Activated CD4-positive, alpha-beta T cell treated with anti-CD3 and anti-CD28 coated beads, Interleukin-2, amount 10 ng/mL, durations not matched to agents 24 days and 14 days (primary cell): ENCODE data around the gene CNPPD1. TPM values are rescaled to one million over a fixed set of nuclear protein-coding genes. Genes with fewer than 3 reads are reported as not detected.

Experiments
- DNase-seq: peaks from one replicate; pipeline ENCODE4 v3.0.0; 2022
- H3K27ac Mint-ChIP-seq: one replicate; pipeline ENCODE4 v1.8.0; 2022; ENCODE audit warnings: mild to moderate bottlenecking, mixed read lengths
- H3K27me3 Mint-ChIP-seq: one replicate; pipeline ENCODE4 v1.8.0; 2022; ENCODE audit warnings: mixed read lengths
- H3K36me3 Mint-ChIP-seq: one replicate; pipeline ENCODE4 v1.8.0; 2022; ENCODE audit warnings: low read depth, mild to moderate bottlenecking, mixed read lengths
- H3K4me1 Mint-ChIP-seq: one replicate; pipeline ENCODE4 v1.8.0; 2021; ENCODE audit warnings: mixed read lengths
- H3K4me3 Mint-ChIP-seq: one replicate; pipeline ENCODE4 v1.8.0; 2022; ENCODE audit warnings: mild to moderate bottlenecking, moderate library complexity, mixed read lengths
- H3K9me3 Mint-ChIP-seq: one replicate; pipeline ENCODE4 v1.8.0; 2021; ENCODE audit warnings: mixed read lengths
- intact Hi-C: fragments of 100-400 bp; cut with micrococcal nuclease; formaldehyde crosslinking; loops from one replicate; pipeline ENCODE4 v1.15.1; 2023
- total RNA-seq: library from RNA; stranded (reverse); gene quantifications from 2 replicates; pipeline ENCODE4 v1.2.3, GENCODE V29; 2022

CNPPD1 gene
- total RNA-seq, 1 donor from 2014 or later: 62.0 TPM

DNA sequence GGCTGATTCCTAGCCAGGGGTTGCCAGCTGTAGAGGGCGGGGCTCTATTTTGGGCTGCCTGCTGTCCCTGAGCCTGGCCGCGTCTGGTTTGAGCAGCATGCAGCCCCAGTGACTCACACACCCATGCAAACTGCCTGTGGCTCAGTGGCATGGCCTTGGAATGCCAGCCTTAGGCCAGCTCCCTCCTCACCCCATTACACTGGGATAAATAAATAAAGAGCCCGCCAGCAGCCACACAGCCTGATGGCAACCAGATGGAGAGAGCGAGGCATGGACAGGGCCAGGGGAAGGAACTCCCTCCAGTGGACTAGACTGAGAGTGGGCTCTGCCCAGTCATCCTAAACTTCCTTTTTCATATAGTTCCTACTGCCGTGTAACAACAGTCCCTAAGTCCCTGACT lies 34.4 kb downstream of the CNPPD1 start:
- DNase-seq: no peak
- Mint-ChIP-seq H3K4me3 (no peak overlapping the region), H3K27me3 (no peaks in the 10 kb centered on the region), H3K36me3 (peaks cover 40% of the 10 kb centered on the region), H3K27ac (no peak overlapping the region), H3K9me3 (no peaks in the 10 kb centered on the region), H3K4me1 (no peaks in the 10 kb centered on the region)
- intact Hi-C loops: no loop called here

DNA sequence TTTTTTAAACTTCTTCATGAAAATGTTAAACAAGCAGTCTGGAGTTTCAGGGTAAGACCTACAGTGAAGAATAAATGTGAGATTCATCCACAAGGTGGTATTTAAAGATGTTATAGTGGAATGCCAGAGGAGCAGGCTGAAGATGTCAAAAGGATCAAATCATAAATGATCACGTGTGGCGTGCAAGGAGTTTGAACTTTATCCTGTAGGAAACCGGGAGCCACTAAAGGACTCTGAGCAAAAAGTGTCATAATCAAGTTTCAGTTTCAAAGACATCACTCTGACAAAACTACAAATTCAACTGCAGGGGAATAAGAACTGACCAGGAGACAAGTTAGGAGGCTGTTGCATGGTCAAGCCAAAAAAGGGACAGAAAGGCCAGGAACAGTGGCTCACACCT lies 36.0 kb downstream of the CNPPD1 start:
- no peak for DNase-seq
- no peaks in the 10 kb centered on the region for H3K27me3 Mint-ChIP-seq
- no peaks in the 10 kb centered on the region for H3K4me1 Mint-ChIP-seq
- peaks cover 30% of the 10 kb centered on the region for H3K36me3 Mint-ChIP-seq
- no peaks in the 10 kb centered on the region for H3K9me3 Mint-ChIP-seq
- H3K4me3 Mint-ChIP-seq: no peak overlapping the region
- H3K27ac Mint-ChIP-seq: no peak overlapping the region
- intact Hi-C loops: no loop called here

DNA sequence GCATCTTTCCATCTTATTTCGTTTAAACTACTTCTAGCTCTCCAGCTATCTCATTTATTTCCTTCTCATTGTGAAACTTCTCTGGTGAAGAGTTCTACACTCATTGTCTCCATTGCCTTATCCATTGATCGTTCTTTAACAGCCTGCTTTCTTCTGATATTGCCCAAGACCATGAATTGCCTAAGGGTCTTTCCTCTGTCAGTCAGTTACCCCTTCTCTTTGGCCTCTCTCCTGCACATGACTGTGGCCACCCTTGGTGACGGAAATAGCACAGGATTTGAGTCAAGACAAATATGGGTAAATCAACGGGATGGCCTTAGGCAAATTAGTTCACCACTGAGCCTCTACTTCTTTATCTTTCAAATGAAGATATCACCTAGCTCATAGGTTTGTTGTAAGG lies 42.7 kb downstream of the CNPPD1 start:
- Mint-ChIP-seq H3K4me3 (no peak overlapping the region), H3K4me1 (no peaks in the 10 kb centered on the region), H3K27me3 (no peaks in the 10 kb centered on the region), H3K27ac (no peak overlapping the region), H3K36me3 (peaks cover 6% of the 10 kb centered on the region), H3K9me3 (no peaks in the 10 kb centered on the region)
- no peak for DNase-seq
- intact Hi-C loops: no loop called here

DNA sequence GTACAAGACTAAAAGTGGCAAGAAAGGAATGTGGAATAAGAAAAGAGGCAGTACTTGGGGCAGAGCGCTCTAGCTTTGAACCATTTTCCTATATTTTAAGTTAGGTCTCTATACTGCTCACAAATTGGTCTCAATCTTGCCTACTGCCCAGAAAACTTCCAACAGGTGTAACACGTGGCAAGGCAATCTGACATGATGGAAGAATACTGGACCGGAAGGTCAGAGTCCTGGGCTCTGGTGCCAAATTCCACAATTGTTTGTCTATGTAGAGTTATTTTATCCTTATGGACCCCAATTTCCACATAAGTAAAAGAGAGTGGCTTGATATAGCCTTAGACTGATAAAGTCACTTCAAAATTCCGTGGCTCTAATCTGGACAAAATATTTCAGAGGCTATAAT lies 45.0 kb downstream of the CNPPD1 start:
- intact Hi-C loops: no loop called here

DNA sequence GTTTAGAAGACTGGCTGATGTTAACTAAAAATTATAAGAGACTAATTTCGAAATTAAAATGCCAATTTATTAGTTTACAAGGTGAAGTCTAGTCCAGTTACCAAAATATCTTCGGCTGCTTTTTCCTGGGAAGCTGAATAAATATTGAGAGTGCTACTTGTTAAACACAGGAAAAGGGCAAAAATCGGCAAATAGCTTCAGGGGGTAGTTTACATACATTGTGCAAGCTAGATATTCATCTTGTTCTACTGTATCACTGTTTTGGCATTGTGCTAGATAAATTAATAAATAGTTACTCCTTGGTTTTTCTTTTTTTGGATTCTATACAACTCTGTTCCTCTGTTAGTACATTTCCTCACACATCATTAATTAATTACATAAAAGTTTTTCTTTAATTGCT lies 45.4 kb downstream of the CNPPD1 start:
- Mint-ChIP-seq H3K9me3 (no peaks in the 10 kb centered on the region), H3K27ac (no peak overlapping the region), H3K4me3 (no peak overlapping the region)

More for the DNA sequence above, 45.0 kb downstream of the CNPPD1 start:
- no peaks in the 10 kb centered on the region for H3K36me3 Mint-ChIP-seq
- H3K4me3 Mint-ChIP-seq: no peak overlapping the region
- H3K27me3 Mint-ChIP-seq: no peaks in the 10 kb centered on the region
- DNase-seq: no peak
- no peaks in the 10 kb centered on the region for H3K9me3 Mint-ChIP-seq
- H3K27ac Mint-ChIP-seq: no peak overlapping the region
- H3K4me1 Mint-ChIP-seq: no peaks in the 10 kb centered on the region

DNA sequence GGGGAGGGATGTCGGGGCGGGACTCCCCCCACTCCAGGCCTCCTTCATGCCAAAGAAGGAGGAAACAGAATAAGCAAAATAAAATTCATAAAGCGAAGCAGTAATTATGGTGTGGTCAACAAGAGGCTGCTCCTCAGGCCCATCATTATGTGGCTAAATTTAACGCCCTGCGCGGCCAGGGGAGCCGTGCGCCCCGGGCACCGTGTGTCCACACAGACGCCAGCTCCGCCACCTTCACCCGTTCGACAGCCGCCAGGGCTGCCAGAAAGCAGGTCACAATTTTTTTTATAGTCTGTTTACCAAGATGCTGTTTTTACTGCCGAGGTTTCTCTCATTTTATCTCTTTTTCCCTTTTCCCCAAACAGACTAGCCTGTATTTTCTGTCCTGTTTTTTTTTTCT lies 47.1 kb downstream of the CNPPD1 start:
- H3K9me3 Mint-ChIP-seq: no peaks in the 10 kb centered on the region
- peaks cover 6% of the 10 kb centered on the region for H3K4me1 Mint-ChIP-seq
- intact Hi-C loops: no loop called here
- DNase-seq: no peak
- no peaks in the 10 kb centered on the region for H3K36me3 Mint-ChIP-seq
- H3K27ac Mint-ChIP-seq: no peak overlapping the region
- H3K4me3 Mint-ChIP-seq: no peak overlapping the region
- H3K27me3 Mint-ChIP-seq: no peaks in the 10 kb centered on the region

More for the DNA sequence above, 45.4 kb downstream of the CNPPD1 start:
- no peaks in the 10 kb centered on the region for H3K27me3 Mint-ChIP-seq
- no peaks in the 10 kb centered on the region for H3K36me3 Mint-ChIP-seq
- intact Hi-C loops: no loop called here
- no peaks in the 10 kb centered on the region for H3K4me1 Mint-ChIP-seq
- no peak for DNase-seq

DNA sequence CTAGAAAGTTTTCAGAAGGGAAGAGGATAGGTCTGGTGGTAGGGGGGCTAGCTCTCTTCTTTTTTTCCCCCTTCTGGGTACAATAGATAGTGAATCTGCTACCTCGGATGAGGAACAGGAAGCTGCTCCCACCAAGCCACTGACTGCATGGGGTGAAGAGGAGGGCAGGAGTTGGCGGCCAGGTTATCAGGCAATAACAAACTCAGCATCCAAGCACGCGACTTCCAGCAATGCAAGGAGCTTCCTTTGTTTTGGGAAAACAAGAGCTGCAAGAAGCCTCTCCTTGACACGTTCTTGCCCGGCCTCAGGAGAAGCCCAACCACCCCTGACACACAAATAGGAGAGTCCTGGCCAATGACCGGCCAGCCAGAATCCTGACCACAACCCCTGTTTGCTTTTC lies 48.3 kb downstream of the CNPPD1 start:
- Mint-ChIP-seq H3K9me3 (no peaks in the 10 kb centered on the region), H3K4me3 (no peak overlapping the region), H3K4me1 (peaks cover 14% of the 10 kb centered on the region), H3K27me3 (no peaks in the 10 kb centered on the region), H3K27ac (no peak overlapping the region), H3K36me3 (no peaks in the 10 kb centered on the region)
- intact Hi-C loops: no loop called here
- no peak for DNase-seq

DNA sequence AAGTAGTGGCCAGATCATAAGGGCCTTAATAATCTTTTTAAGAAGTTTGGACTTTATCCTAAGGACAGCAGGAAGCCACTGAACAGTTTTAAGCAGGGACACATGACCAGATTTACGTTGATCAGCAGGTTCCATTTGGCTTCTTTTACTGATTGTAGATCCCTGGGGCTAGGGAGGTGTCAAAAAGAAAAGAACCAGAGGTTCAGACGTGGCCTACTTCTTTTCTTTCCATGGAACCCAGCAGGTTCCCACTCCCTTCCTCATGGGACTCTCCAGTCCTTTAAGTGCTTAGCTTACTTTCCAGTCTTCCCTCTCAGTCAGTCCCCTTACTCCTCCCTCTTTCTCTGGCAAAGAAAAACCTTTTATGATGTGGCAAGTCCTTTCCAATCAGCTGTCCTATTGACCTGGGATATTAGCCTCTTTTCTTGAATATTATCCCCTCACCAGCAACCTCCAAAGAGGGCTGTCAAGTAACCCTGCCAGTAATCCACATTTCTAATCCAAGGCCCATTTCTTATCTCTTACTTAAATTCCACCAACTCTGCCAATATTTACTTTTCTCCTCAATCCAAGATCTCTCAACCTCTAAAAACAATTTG lies 49.6 kb downstream of the CNPPD1 start:
- H3K27me3 Mint-ChIP-seq: no peaks in the 10 kb centered on the region
- H3K4me1 Mint-ChIP-seq: peaks cover 14% of the 10 kb centered on the region
- no peaks in the 10 kb centered on the region for H3K9me3 Mint-ChIP-seq
- no peaks in the 10 kb centered on the region for H3K36me3 Mint-ChIP-seq
- DNase-seq: no peak
- intact Hi-C loops: no loop called here
- no peak overlapping the region for H3K27ac Mint-ChIP-seq
- H3K4me3 Mint-ChIP-seq: no peak overlapping the region

DNA sequence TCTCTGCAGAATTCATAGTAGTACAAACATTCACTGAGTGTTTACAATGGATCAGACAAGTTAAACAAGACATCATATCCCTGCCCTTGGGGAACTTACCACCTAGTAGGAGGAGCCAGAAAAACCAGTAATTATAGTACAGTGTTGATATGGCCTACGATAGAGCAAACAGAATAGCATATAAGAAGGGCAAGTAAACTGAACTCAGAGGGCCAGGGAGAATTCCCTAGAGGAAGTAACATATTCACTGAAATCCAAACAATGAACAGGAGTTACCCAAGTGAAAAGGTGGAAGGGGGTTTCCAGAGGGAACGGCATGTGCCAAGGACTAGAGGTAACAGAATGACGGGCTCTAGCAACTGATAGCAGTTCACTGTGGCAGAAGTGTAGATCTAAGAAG lies 50.2 kb downstream of the CNPPD1 start:
- intact Hi-C loops: no loop called here
- H3K27ac Mint-ChIP-seq: no peak overlapping the region
- no peaks in the 10 kb centered on the region for H3K36me3 Mint-ChIP-seq
- no peak for DNase-seq
- no peaks in the 10 kb centered on the region for H3K9me3 Mint-ChIP-seq
- peaks cover 14% of the 10 kb centered on the region for H3K4me1 Mint-ChIP-seq
- H3K27me3 Mint-ChIP-seq: no peaks in the 10 kb centered on the region
- no peak overlapping the region for H3K4me3 Mint-ChIP-seq

DNA sequence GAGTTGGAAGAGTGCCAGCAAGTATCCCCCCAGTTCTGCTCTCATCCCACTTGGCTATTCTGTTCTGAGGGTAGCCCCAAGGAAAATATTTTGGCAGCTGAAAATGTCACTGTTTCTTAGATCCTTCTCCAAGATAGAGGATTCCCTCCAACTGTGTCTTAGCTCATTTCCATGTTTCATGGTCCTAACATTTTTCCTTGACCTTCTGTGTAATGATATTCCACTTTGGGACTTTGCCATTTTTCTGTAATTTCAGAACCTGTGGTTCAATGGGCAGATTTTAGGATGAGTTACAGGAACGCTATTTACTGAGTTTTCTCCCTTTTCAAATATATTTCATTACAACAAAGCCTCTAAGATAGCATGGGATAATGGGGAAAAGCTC lies 50.8 kb downstream of the CNPPD1 start:
- intact Hi-C loops: no loop called here
- H3K27me3 Mint-ChIP-seq: no peaks in the 10 kb centered on the region
- DNase-seq: no peak
- no peak overlapping the region for H3K27ac Mint-ChIP-seq
- no peak overlapping the region for H3K4me3 Mint-ChIP-seq
- H3K9me3 Mint-ChIP-seq: no peaks in the 10 kb centered on the region
- H3K4me1 Mint-ChIP-seq: peaks cover 14% of the 10 kb centered on the region
- no peaks in the 10 kb centered on the region for H3K36me3 Mint-ChIP-seq

DNA sequence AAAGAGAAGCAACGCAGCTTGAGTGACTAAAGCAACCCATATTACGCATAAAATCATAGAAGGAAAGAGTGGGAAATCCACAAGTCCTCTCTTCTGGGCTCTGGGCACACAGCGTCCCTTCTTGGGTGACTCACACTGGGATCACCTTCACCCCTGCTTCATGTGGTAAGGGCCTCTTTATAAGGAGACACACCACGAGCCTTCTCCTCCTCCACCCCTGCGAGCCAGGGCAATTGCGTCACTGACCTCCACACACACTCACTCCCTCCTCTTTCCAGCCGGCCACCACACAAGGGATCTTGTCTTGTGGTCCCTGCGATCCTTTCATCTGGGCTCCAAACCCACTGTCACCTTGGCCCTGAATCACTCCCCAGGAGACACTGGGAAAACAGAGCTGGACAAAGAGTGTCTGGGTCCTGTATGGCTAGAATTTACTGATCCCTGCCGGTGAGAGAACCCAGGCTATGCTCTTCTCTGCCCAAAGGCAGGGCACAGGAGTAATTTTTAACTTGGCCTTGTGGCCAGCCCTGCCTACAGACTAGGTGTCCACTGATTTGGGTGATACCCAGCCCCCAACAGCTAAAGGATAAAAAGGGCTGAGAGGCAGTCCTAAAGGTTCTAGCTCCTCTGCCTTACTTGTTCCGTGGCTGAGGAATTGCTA lies 51.4 kb downstream of the CNPPD1 start:
- Mint-ChIP-seq H3K27me3 (no peaks in the 10 kb centered on the region), H3K4me1 (peaks cover 14% of the 10 kb centered on the region), H3K4me3 (no peak overlapping the region), H3K9me3 (no peaks in the 10 kb centered on the region), H3K27ac (no peak overlapping the region), H3K36me3 (no peaks in the 10 kb centered on the region)
- intact Hi-C loops: no loop called here
- DNase-seq: no peak

DNA sequence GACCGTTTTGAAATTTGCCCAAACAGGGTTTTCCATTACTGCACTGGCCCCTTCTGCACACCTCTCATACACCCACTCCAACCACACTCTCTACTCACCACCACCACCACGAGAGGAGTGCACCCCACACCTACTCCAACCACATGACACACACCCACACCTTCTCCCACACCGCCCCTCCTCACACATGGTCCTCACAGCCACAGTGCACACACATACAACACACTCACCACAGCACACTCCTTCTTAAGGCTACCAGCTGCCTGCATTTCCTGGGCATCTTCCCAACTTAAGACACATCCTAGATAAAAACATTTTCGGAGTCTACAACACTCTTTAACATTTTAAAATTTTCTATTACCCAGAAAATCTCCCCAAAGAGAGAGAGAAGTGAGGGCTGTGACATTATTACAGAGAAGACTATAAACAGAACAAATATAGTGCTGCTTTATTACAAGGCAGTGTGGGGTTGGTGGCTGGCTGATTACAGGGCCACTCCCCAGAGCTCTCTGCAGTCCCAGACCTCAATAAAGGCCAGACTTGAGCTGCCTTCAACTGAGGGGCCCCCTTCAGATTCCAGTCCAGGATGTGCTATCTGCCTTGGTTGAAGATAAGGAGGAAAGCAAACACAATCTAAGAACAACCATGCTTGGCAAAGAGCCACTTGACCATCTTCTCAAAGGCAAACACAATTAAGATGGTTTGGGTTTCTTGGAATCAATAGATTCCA lies 52.2 kb downstream of the CNPPD1 start:
- Mint-ChIP-seq H3K27me3 (no peaks in the 10 kb centered on the region), H3K36me3 (no peaks in the 10 kb centered on the region), H3K27ac (peak overlapping the region; percentile 25), H3K4me3 (no peak overlapping the region), H3K4me1 (peaks cover 14% of the 10 kb centered on the region), H3K9me3 (no peaks in the 10 kb centered on the region)
- intact Hi-C loops: no loop called here
- DNase-seq: no peak

DNA sequence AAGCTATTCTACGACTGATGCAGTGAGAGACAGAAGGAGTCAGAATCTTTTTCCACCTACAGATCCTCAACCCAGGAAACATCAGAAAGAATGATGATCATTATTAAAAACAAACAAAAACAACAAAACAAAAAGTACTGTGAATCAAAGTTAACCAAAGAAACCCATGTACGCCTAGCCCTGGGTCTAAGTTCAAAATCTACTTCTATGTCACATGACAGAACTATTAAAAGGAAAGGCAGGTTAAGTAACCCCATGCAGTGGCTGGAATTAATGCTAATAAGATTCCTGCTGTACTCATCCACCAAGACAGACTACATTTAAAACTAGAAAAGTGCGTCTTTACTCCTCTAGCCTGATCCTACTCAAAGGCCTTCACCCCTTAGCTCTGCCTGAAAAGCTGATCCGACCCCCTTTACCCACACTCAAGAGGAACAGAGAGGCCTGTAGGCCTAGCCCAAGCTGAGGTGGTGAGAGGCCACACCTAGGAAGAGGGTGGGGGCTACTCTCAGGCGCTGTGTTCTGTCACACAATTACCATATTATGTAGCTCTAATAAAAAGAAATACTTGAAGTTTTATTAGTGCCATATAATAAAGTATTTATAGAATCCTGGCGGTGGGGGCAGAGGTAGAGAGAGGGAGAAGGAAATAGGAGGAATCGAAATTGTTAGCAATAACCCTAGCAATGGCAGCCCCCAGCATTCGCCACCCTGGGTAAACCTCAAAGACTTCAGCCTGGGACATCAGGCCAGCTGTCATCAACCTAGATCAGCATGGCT lies 53.2 kb downstream of the CNPPD1 start:
- Mint-ChIP-seq H3K4me1 (peaks cover 14% of the 10 kb centered on the region), H3K36me3 (no peaks in the 10 kb centered on the region), H3K27me3 (no peaks in the 10 kb centered on the region), H3K27ac (no peak overlapping the region), H3K9me3 (no peaks in the 10 kb centered on the region), H3K4me3 (no peak overlapping the region)
- DNase-seq: no peak
- intact Hi-C loops: no loop called here
